GM12801 (cell line): ENCODE data around the gene RNF215.

Experiments
- CTCF ChIP-seq: IDR thresholded peaks from one replicate; pipeline ENCODE4 v1.5.1; 2011; ENCODE audit warnings: control low read depth; ENCODE audit not compliant: insufficient read length; ENCODE audit errors: extremely low read depth

The RNF215 gene

GRCh38 chr22:30424534-30425326, 37.5 kb upstream of the RNF215 start:
- no peak for TF ChIP-seq CTCF

- no peak for TF ChIP-seq CTCF
These were observed 36.8 kb upstream of the RNF215 start for GRCh38 chr22:30423959-30424533.

GRCh38 chr22:30423301-30423958, 36.2 kb upstream of the RNF215 start:
- no peak for TF ChIP-seq CTCF

GRCh38 chr22:30422481-30423300, 35.5 kb upstream of the RNF215 start:
- TF ChIP-seq CTCF, result no peak

GRCh38 chr22:30421695-30422480, 34.7 kb upstream of the RNF215 start:
- no peak for TF ChIP-seq CTCF

DNA sequence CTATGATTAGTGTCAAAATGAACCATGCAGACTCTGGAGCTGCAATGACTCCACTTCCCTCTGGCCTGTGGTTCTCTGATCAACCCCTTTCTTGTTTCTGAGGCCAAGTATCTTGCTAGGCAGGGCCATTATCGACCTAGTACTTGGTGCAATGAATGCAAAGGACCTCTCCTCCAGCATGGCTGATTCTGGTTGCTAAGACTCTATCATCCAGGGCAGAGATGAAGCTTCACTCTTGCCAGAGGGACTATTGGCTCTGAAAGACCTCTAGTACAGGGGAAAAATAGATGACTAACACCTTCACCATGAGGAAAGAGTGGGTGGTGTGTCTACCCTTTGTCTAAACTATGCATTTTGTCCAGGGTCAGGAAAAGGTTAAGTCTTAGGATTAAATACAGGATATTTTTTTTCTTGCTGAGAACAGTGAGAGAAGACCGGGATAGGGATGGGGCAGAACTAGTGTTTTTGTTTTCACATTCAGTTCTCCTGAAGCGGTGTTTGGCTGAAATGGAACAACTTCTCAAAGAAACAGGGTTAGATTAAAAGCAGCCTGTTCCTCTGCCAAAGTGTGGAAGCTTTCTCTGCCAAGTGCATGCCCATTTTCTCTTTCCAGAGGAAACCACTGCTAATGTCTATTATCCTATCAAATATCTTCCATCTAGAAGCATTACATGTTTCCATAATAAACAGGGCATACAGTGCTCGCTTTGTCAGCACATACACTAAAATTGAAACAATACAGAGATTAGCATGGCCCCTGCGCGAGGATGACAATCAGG, 33.3 kb upstream of the RNF215 start:
- no peak for TF ChIP-seq CTCF
